H1 (cell line): ENCODE measurements around the gene RPL7A. TPM values are rescaled to one million over a fixed set of nuclear protein-coding genes. Genes with fewer than 3 reads are reported as not detected.
A peak's percentile ranks its signal among the peaks of the same experiment; 100 is the strongest.

Experiments used
- BACH1 ChIP-seq: IDR thresholded peaks from 2 replicates; pipeline ENCODE4 v1.6.1; 2012; ENCODE audit warnings: low read length, improper control_type of control experiment
- BRCA1 ChIP-seq: IDR thresholded peaks from 2 replicates; pipeline ENCODE4 v1.6.1; 2012; ENCODE audit warnings: low read depth, low read length, improper control_type of control experiment
- CBX5 ChIP-seq: fragments of 300-800, 300-1000 bp; sonication (generic); IDR thresholded peaks from 2 replicates; pipeline ENCODE4 v1.7.1; 2016; ENCODE audit warnings: antibody characterized with exemption, low read length, low read depth
- CBX8 ChIP-seq: fragments of 300-800, 300-1000 bp; sonication (generic); IDR thresholded peaks from 2 replicates; pipeline ENCODE4 v1.7.1; 2016; ENCODE audit warnings: low read depth, low read length, borderline replicate concordance
- CEBPB ChIP-seq: IDR thresholded peaks from 2 replicates; pipeline ENCODE4 v1.6.1; 2012; ENCODE audit warnings: low read depth, low read length
- FOSL1 ChIP-seq: IDR thresholded peaks from 2 replicates; pipeline ENCODE4 v1.6.1; 2011; ENCODE audit warnings: mild to moderate bottlenecking, low read depth, low read length, moderate library complexity; ENCODE audit not compliant: insufficient read depth
- GABPA ChIP-seq: IDR thresholded peaks from 2 replicates; pipeline ENCODE4 v1.6.1; 2011; ENCODE audit warnings: mild to moderate bottlenecking, low read length, moderate library complexity, borderline replicate concordance; ENCODE audit not compliant: insufficient read depth
- GTF2F1 ChIP-seq: IDR thresholded peaks from 2 replicates; pipeline ENCODE4 v1.6.1; 2012; ENCODE audit warnings: low read depth, low read length, improper control_type of control experiment, borderline replicate concordance
- JUND ChIP-seq: IDR thresholded peaks from 2 replicates; pipeline ENCODE4 v1.6.1; 2011; ENCODE audit warnings: mild to moderate bottlenecking, improper control_type of control experiment, low read length
- KDM5A ChIP-seq: fragments of 200-600 bp; IDR thresholded peaks from 2 replicates; pipeline ENCODE4 v1.7.1; 2012; ENCODE audit warnings: mild to moderate bottlenecking, low read length, inconsistent platforms, mixed read lengths
- MAFK ChIP-seq: IDR thresholded peaks from 2 replicates; pipeline ENCODE4 v1.6.1; 2012; ENCODE audit warnings: low read depth, mild to moderate bottlenecking, improper control_type of control experiment, low read length
- NANOG ChIP-seq: IDR thresholded peaks from 2 replicates; pipeline ENCODE4 v1.6.1; 2011; ENCODE audit warnings: low read length, low read depth, mild to moderate bottlenecking, inconsistent platforms; ENCODE audit not compliant: insufficient read depth, poor library complexity, severe bottlenecking
- POU5F1 ChIP-seq: IDR thresholded peaks from 2 replicates; pipeline ENCODE4 v1.6.1; 2011; ENCODE audit warnings: low read depth, mild to moderate bottlenecking, low read length, moderate library complexity
- RNF2 ChIP-seq: fragments of 200-900, 300-1000 bp; sonication (generic); IDR thresholded peaks from 2 replicates; pipeline ENCODE4 v1.7.1; 2016; ENCODE audit warnings: borderline replicate concordance, low read depth, mild to moderate bottlenecking, antibody characterized with exemption, low read length; ENCODE audit not compliant: poor library complexity, severe bottlenecking; ENCODE audit errors: missing control alignments
- SIN3A ChIP-seq, 2 experiments: IDR thresholded peaks in 1 of 2; conservative IDR thresholded peaks in 1 of 2; 2 replicates each; pipeline ENCODE4 v1.6.1; 2011 to 2012; ENCODE audit warnings: low read length in 2 of 2, improper control_type of control experiment in 1 of 2, low read depth in 1 of 2, mild to moderate bottlenecking in 1 of 2
- SIRT6 ChIP-seq: IDR thresholded peaks from one replicate; pipeline ENCODE4 v1.7.1; 2012; ENCODE audit warnings: low read length, inconsistent platforms
- SIX5 ChIP-seq: IDR thresholded peaks from 2 replicates; pipeline ENCODE4 v1.6.1; 2011; ENCODE audit warnings: mild to moderate bottlenecking, low read depth, low read length
- SP2 ChIP-seq: IDR thresholded peaks from 2 replicates; pipeline ENCODE4 v1.6.1; 2012; ENCODE audit warnings: mild to moderate bottlenecking, low read length, inconsistent platforms
- SUZ12 ChIP-seq: fragments of 200-600 bp; sonication (generic); IDR thresholded peaks from 2 replicates; pipeline ENCODE4 v1.6.1; 2012; ENCODE audit warnings: mild to moderate bottlenecking, inconsistent platforms, low read length, moderate library complexity, mixed read lengths
- TAF7 ChIP-seq: optimal IDR thresholded peaks from 2 replicates; pipeline ENCODE3; 2011; ENCODE audit warnings: low read depth, mild to moderate bottlenecking, inconsistent platforms, low read length, moderate library complexity, borderline replicate concordance
- TBP ChIP-seq: IDR thresholded peaks from 2 replicates; pipeline ENCODE4 v1.6.1; 2011; ENCODE audit warnings: low read depth, low read length, improper control_type of control experiment
- TEAD4 ChIP-seq: IDR thresholded peaks from 2 replicates; pipeline ENCODE4 v1.6.1; 2012; ENCODE audit warnings: low read depth, low read length, inconsistent platforms, mixed read lengths
- USF2 ChIP-seq: IDR thresholded peaks from 2 replicates; pipeline ENCODE4 v1.6.1; 2011; ENCODE audit warnings: low read length, improper control_type of control experiment
- polyA plus RNA-seq, 7 experiments: library from polyadenylated mRNA; depleted of rRNA in 3 of 7; stranded (reverse) in 5 of 7; unstranded in 2 of 7; fragments of >200 nt in 5 of 7; fragments of 200-250 nt in 2 of 7; gene quantifications; 1 replicate in 5 of 7; 2 replicates in 1 of 7; 4 replicates in 1 of 7; pipeline versions ENCODE4 v1.2.1 to v1.2.3, GENCODE V29; 2011 to 2013; ENCODE audit warnings: missing spikeins in 2 of 7, mixed read lengths in 2 of 7
- total RNA-seq: library from RNA; stranded (reverse); fragmentation: NEBNext Ultra II Directional; extraction: Animal tissue kit (Norgen Biotek cat#: 25700); gene quantifications from 2 replicates; pipeline ENCODE4 v1.2.1, GENCODE V29; 2021

RPL7A gene
- total and polyA plus RNA-seq, 2 of the 8 experiments (the other 6 are each of a cell fraction or from before 2014, with no cell fraction given) = 2,578 to 2,783 TPM

- TF ChIP-seq MAFK = no peak; the same call in 1 of the 2 replicates
- TF ChIP-seq TBP = peak; percentile 97
- TF ChIP-seq POU5F1 = no peak
- TF ChIP-seq GABPA = no peak
- TF ChIP-seq FOSL1 = no peak
- peak; percentile 92 for TF ChIP-seq BRCA1
- no peak for TF ChIP-seq CBX5
- no peak; the same call in 1 of the 2 replicates for TF ChIP-seq GTF2F1
- TF ChIP-seq SUZ12 = no peak
- no peak for TF ChIP-seq USF2
- TF ChIP-seq SIN3A (conservative IDR thresholded peaks at IDR 0.05 in 1 of 2, IDR thresholded peaks at IDR 0.05 in 1 of 2; ENCODE audit: low read depth in 1 of 2, low read length in 2 of 2) = peak in 1 of 2 experiments; percentile 55; a peak in 2 of 4 replicates
- no peak for TF ChIP-seq CEBPB
- no peak for TF ChIP-seq NANOG
- TF ChIP-seq CBX8 = no peak
- no peak; the same call in 1 of the 2 replicates for TF ChIP-seq JUND
- TF ChIP-seq SP2 = no peak
- TF ChIP-seq RNF2 = no peak
- no peak for TF ChIP-seq SIX5
- TF ChIP-seq TAF7 = peak; percentile 99
- no peak for TF ChIP-seq KDM5A
- TF ChIP-seq TEAD4 = 0 out of 2 replicates have a peak, but pooled peaks have one; percentile 29
- TF ChIP-seq SIRT6 = no peak
- TF ChIP-seq BACH1 = no peak
Measured at GRCh38 chr9:133347985-133348717, at the start of gene RPL7A, which contains the start of gene MED22 (continued).
